Tibial nerve (tissue), 4 donors: ENCODE measurements around the gene EXOC3L1. TPM values are rescaled to one million over a fixed set of nuclear protein-coding genes. Genes with fewer than 3 reads are reported as not detected.

Source experiments
- DNase-seq, 2 donors: peaks; one replicate each; pipeline ENCODE4 v3.0.0-alpha.2; 2019; ENCODE audit warnings: low spot score in 2 of 2
- H3K27ac ChIP-seq, 4 donors: fragments of 200-600 bp; sonication (generic) in 3 of 4; one replicate each; pipeline ENCODE4 v1.5.1; 2017 to 2019; ENCODE audit warnings: mild to moderate bottlenecking in 1 of 4
- H3K27me3 ChIP-seq, 2 donors: fragments of 200-600 bp; sonication (generic) in 1 of 2; one replicate each; pipeline versions ENCODE4 v1.5.1 to v1.6.0; 2017 to 2019
- H3K36me3 ChIP-seq, 3 donors: fragments of 200-600 bp; sonication (generic); one replicate each; pipeline ENCODE4 v1.5.1; 2018 to 2019
- H3K4me1 ChIP-seq, 4 donors: fragments of 200-600 bp; sonication (generic) in 3 of 4; one replicate each; pipeline ENCODE4 v1.5.1; 2017 to 2019
- H3K4me3 ChIP-seq, 4 donors: fragments of 200-600 bp; sonication (generic) in 3 of 4; one replicate each; pipeline ENCODE4 v1.5.1; 2017 to 2019; ENCODE audit warnings: mild to moderate bottlenecking in 1 of 4, moderate library complexity in 1 of 4
- H3K9me3 ChIP-seq, 4 donors: fragments of 200-600 bp; sonication (generic) in 3 of 4; one replicate each; pipeline ENCODE4 v1.5.1; 2017 to 2019
- EP300 ChIP-seq, 2 donors: sonication (generic); formaldehyde crosslinking; IDR thresholded peaks; one replicate each; pipeline ENCODE4 v1.6.1; 2017; ENCODE audit warnings: antibody characterized with exemption in 2 of 2, mild to moderate bottlenecking in 1 of 2
- POLR2A ChIP-seq, 2 donors: fragments of 450-650 bp; IDR thresholded peaks; one replicate each; pipeline ENCODE4 v1.6.1; 2017; ENCODE audit warnings: antibody characterized with exemption in 2 of 2, mild to moderate bottlenecking in 2 of 2, moderate library complexity in 2 of 2
- WGBS, 2 donors: methylation state at CpG; one replicate each; pipeline ENCODE4 v1.1.5; 2018; 5-methylcytosine and 5-hydroxymethylcytosine counted together
- total RNA-seq, 4 donors: library from RNA; depleted of rRNA; stranded (reverse); fragments of >200 nt; gene quantifications; one replicate each; pipeline ENCODE4 v1.1.0, GENCODE V29; 2016
- TF ChIP-seq, protein P1 (sequence below), 5 experiments: fragments of 200-600 bp in 3 of 5; fragments of 450-650 bp in 2 of 5; sonication (generic) in 3 of 5; IDR thresholded peaks; one replicate each; pipeline ENCODE4 v1.5.1; 2016 to 2019; ENCODE audit warnings: antibody characterized with exemption in 5 of 5, mild to moderate bottlenecking in 3 of 5, moderate library complexity in 2 of 5

EXOC3L1 gene
- total RNA-seq, 4 donors from 2014 or later = 0.66 to 3.9 (median 2.6) TPM

DNA sequence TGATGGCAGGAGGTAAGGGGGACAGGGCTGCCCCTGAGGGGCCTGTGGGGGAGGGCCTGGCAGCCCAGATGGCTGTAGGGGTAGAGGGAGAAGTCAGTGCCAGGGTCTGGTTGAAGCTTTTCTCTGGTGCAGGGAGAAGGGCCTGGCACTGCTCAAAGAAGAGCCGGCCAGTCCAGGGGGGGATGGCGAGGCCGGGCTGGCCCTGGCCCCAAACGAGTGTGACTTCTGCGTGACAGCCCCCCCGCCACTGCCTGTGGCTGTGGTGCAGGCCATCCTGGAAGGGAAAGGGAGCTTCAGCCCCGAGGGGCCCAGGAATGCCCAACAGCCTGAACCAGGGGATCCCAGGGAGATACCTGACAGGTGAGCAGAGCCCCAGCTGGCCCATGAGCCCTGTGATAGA lies 22.3 kb downstream of the EXOC3L1 start:
- Histone ChIP-seq H3K27me3 (peaks cover 0 to 51% of the 10 kb centered on the region in 2 donors), H3K4me3 (no peak overlapping the region), H3K36me3 (no peaks in the 10 kb centered on the region), H3K27ac (no peak overlapping the region), H3K9me3 (no peaks in the 10 kb centered on the region), H3K4me1 (peaks cover 0 to 68% (median 47%) of the 10 kb centered on the region in 4 donors)
- no peak for TF ChIP-seq POLR2A (IDR thresholded peaks at IDR 0.05)
- TF ChIP-seq EP300 (IDR thresholded peaks at IDR 0.05) = no peak
- TF ChIP-seq, protein P1, sequence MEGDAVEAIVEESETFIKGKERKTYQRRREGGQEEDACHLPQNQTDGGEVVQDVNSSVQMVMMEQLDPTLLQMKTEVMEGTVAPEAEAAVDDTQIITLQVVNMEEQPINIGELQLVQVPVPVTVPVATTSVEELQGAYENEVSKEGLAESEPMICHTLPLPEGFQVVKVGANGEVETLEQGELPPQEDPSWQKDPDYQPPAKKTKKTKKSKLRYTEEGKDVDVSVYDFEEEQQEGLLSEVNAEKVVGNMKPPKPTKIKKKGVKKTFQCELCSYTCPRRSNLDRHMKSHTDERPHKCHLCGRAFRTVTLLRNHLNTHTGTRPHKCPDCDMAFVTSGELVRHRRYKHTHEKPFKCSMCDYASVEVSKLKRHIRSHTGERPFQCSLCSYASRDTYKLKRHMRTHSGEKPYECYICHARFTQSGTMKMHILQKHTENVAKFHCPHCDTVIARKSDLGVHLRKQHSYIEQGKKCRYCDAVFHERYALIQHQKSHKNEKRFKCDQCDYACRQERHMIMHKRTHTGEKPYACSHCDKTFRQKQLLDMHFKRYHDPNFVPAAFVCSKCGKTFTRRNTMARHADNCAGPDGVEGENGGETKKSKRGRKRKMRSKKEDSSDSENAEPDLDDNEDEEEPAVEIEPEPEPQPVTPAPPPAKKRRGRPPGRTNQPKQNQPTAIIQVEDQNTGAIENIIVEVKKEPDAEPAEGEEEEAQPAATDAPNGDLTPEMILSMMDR (IDR thresholded peaks at IDR 0.05) = no peak
- no peak for DNase-seq
- 70 to 84% methylated on average over 6 of the region's 7 CpGs for WGBS, 2 donors

DNA sequence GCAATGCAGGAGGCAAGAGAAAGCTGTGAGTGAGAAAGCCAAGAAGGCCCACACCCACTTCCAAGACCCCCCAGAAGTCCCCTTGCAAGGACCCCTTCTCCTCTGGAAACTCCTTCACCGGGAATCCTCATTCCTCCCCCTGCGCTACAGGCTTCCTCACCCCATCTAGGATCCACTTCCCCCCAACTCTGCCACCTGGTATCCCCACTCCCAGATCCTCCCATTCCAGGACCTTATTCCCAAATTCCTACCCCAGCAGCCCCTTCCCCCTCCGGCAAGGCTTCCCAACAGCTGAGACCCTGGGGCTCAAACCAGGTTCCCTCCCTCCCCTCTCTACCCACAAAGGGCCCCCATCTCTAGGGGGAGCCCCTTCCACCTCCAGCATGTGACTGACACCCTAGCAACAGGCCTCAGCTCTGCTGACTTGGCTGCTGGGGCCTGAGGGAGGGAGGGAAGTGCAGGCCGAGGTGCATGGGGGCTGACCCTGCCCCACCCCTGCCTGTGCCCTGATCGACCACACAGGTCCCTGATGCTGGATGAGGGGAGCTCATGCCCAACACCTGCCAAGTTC lies 23.3 kb downstream of the EXOC3L1 start:
- 55 to 75% methylated on average over 5 of the region's 5 CpGs for WGBS, 2 donors
- DNase-seq = no peak
- H3K27ac ChIP-seq = peak overlapping the region in 1 of 4 donors; percentile 26
- no peaks in the 10 kb centered on the region for H3K36me3 ChIP-seq
- H3K9me3 ChIP-seq = no peaks in the 10 kb centered on the region
- TF ChIP-seq, protein P1 (IDR thresholded peaks at IDR 0.05) = no peak
- no peak for TF ChIP-seq EP300 (IDR thresholded peaks at IDR 0.05)
- peaks cover 0 to 77% (median 50%) of the 10 kb centered on the region in 4 donors for H3K4me1 ChIP-seq
- peaks cover 0 to 60% of the 10 kb centered on the region in 2 donors for H3K27me3 ChIP-seq
- H3K4me3 ChIP-seq = no peak overlapping the region

DNA sequence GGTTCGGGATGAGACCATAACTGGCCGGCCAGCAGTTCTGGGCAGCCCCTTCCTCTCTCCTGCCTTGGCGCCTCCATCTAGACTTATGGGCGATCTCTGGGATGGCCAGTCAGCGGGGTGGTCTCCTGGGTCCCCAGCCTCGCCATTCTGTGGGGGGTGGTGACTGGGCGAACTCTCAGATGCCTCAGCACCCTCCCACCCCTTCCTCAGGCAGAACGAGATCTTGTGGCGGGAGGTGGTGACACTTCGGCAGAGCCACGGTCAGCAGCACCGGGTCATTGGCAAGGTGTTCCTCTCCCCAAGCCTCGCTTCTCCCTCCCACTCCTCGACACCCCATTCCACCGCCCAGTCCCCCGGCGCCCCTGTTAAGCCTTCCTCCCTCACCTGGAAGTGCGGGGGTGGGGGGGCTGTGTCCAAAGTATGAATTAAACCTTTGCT lies 23.8 kb downstream of the EXOC3L1 start:
- Histone ChIP-seq H3K4me3 (no peak overlapping the region), H3K27ac (peak overlapping the region in 1 of 4 donors; percentile 8), H3K27me3 (peaks cover 0 to 66% of the 10 kb centered on the region in 2 donors), H3K4me1 (peaks cover 0 to 78% (median 51%) of the 10 kb centered on the region in 4 donors), H3K9me3 (no peaks in the 10 kb centered on the region), H3K36me3 (no peaks in the 10 kb centered on the region)
- 32 to 41% methylated on average over 16 to 17 of the region's 18 CpGs for WGBS, 2 donors
- no peak for DNase-seq
- TF ChIP-seq, protein P1 (IDR thresholded peaks at IDR 0.05) = no peak
- TF ChIP-seq POLR2A (IDR thresholded peaks at IDR 0.05) = no peak
- TF ChIP-seq EP300 (IDR thresholded peaks at IDR 0.05) = no peak

DNA sequence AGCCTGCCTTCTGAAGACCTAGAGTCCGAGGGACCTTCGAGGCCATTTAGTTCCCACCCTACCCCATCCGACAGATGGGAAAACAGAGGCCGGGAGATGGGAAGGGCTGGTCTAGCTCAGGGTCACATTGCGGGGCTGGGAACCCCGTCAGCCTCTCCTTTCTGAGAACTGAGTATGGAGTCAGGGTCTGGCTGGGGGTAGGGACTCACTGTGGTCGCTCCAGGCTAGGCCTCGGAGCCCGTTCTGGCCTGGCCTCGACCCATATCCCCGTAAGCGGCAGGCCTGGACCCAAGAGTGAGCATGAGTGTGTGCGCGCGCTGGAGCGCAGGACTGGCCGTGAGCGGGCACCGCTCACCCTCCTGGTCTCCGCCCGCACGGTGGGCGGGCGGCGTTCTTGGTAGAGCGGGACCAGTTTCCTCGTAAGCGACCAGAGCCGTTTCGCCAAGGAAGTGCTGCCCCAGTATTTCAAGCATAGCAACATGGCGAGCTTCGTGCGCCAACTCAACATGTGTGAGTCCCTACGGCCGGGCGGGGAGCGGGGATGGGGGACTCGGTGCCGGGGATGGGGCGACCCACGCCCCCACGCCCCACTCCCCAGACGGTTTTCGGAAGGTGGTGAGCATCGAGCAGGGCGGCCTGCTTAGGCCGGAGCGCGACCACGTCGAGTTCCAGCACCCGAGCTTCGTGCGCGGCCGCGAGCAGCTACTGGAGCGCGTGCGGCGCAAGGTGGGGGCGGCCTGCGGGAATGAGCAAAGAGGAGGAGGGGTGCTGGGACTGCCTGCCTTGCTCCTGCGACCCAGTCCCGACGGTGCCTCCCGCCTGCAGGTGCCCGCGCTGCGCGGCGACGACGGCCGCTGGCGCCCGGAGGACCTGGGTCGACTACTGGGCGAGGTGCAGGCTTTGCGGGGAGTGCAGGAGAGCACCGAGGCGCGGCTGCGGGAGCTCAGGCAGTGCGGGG lies 24.5 kb downstream of the EXOC3L1 start:
- Histone ChIP-seq H3K27ac (peak overlapping the region; percentile 19 to 78 (median 64)), H3K27me3 (peaks cover 0 to 68% of the 10 kb centered on the region in 2 donors), H3K4me3 (peak overlapping the region in 3 of 4 donors; percentile 24 to 49 (median 26)), H3K9me3 (no peaks in the 10 kb centered on the region), H3K36me3 (no peaks in the 10 kb centered on the region), H3K4me1 (peaks cover 0 to 78% (median 48%) of the 10 kb centered on the region in 4 donors)
- 23 to 34% methylated on average over 53 to 57 of the region's 85 CpGs for WGBS, 2 donors
- no peak for DNase-seq
- TF ChIP-seq POLR2A (IDR thresholded peaks at IDR 0.05) = no peak
- no peak for TF ChIP-seq EP300 (IDR thresholded peaks at IDR 0.05)
- TF ChIP-seq, protein P1 (IDR thresholded peaks at IDR 0.05) = no peak
